Endothelial cell of umbilical vein (primary cell): ENCODE measurements around the gene HPX. TPM values are rescaled to one million over a fixed set of nuclear protein-coding genes. Genes with fewer than 3 reads are reported as not detected.

Experiments used
- BruUV-seq: library from RNA; stranded (reverse); fragments of 400-500 nt; replicated peaks from 2 replicates; lab custom pipeline; 2021; lab: Mats Ljungman, UMichigan
- CTCF ChIA-PET: fragments of 300-600, 350-600 bp; sonication (Branson Sonifier 250); formaldehyde crosslinking; loops from one replicate; lab custom pipeline; 2021; ENCODE audit warnings: antibody characterized with exemption, inconsistent platforms; lab: Charles Lee
- POLR2A ChIA-PET: fragments of 300-600, 350-600 bp; sonication (Branson Sonifier 250); formaldehyde crosslinking; loops from one replicate; lab custom pipeline; 2021; ENCODE audit warnings: antibody characterized with exemption, inconsistent platforms; lab: Charles Lee
- DNase-seq: peaks from one replicate; pipeline ENCODE4 v3.0.0-alpha.2; 2011; ENCODE audit warnings: low read depth, low spot score
- FAIRE-seq: peaks from 2 replicates; lab custom pipeline; 2011; peaks lifted over from hg19 to GRCh38; lab: Jason Lieb, UNC
- H2AFZ ChIP-seq: 2 replicates; pipeline ENCODE4 v1.6.0; 2012; ENCODE audit warnings: low read depth, low read length, control low read depth, inconsistent platforms
- H3K27ac ChIP-seq: 2 replicates; pipeline ENCODE4 v1.5.1; 2011; ENCODE audit warnings: low read depth, mild to moderate bottlenecking, control low read depth, low read length, moderate library complexity; ENCODE audit not compliant: insufficient read depth
- H3K27me3 ChIP-seq, 2 experiments: 2 replicates each; pipeline versions ENCODE4 v1.6.0 to v1.6.1; 2011; ENCODE audit warnings: low read length in 2 of 2, mixed read lengths in 1 of 2; ENCODE audit not compliant: control insufficient read depth in 2 of 2, insufficient read depth in 2 of 2
- H3K36me3 ChIP-seq, 2 experiments: 2 replicates in 1 of 2; 3 replicates in 1 of 2; pipeline ENCODE4 v1.5.1; 2011; ENCODE audit warnings: low read length in 2 of 2, mild to moderate bottlenecking in 1 of 2, moderate library complexity in 1 of 2; ENCODE audit not compliant: control insufficient read depth in 2 of 2, insufficient read depth in 2 of 2; ENCODE audit errors: extremely low read depth in 1 of 2
- H3K4me1 ChIP-seq: 3 replicates; pipeline ENCODE4 v1.5.1; 2011; ENCODE audit warnings: mild to moderate bottlenecking, low read length; ENCODE audit not compliant: control insufficient read depth, insufficient read depth; ENCODE audit errors: extremely low read depth
- H3K4me2 ChIP-seq: 2 replicates; pipeline ENCODE4 v1.6.1; 2011; ENCODE audit warnings: low read length, control low read depth, mixed read lengths; ENCODE audit not compliant: insufficient read depth
- H3K4me3 ChIP-seq, 3 experiments: fragments of 200-600 bp in 1 of 3; sonication (generic), shearing (Covaris generic) in 1 of 3; replicated peaks in 1 of 3; 2 replicates each; pipeline ENCODE4 v1.5.1; 2011 to 2016; ENCODE audit warnings: control low read depth in 3 of 3, low read length in 3 of 3, mild to moderate bottlenecking in 2 of 3, inconsistent platforms in 1 of 3, low read depth in 1 of 3, moderate library complexity in 1 of 3; ENCODE audit not compliant: insufficient read depth in 1 of 3
- H3K79me2 ChIP-seq: 2 replicates; pipeline ENCODE4 v1.6.0; 2012; ENCODE audit warnings: low read length, inconsistent platforms; ENCODE audit not compliant: control insufficient read depth, insufficient read depth
- H3K9ac ChIP-seq: replicated peaks from 2 replicates; pipeline ENCODE3; 2011; ENCODE audit warnings: low read length, control low read depth; ENCODE audit not compliant: insufficient read depth; ENCODE audit errors: extremely low read depth
- H3K9me1 ChIP-seq: replicated peaks from 3 replicates; pipeline ENCODE4 v1.6.0; 2011; ENCODE audit warnings: mild to moderate bottlenecking, low read length; ENCODE audit not compliant: control insufficient read depth, insufficient read depth; ENCODE audit errors: extremely low read depth
- H3K9me3 ChIP-seq: replicated peaks from 2 replicates; pipeline ENCODE4 v1.5.1; 2012; ENCODE audit warnings: low read length, inconsistent platforms; ENCODE audit not compliant: control insufficient read depth, insufficient read depth
- H4K20me1 ChIP-seq: replicated peaks from 2 replicates; pipeline ENCODE3; 2011; ENCODE audit warnings: mild to moderate bottlenecking, low read length; ENCODE audit not compliant: control insufficient read depth, insufficient read depth; ENCODE audit errors: extremely low read depth
- EZH2 ChIP-seq: IDR thresholded peaks from 2 replicates; pipeline ENCODE4 v1.6.1; 2012; ENCODE audit warnings: borderline replicate concordance, low read depth, mild to moderate bottlenecking, moderate library complexity, low read length, inconsistent platforms; ENCODE audit not compliant: severe bottlenecking
- FOS ChIP-seq: IDR thresholded peaks from 2 replicates; pipeline ENCODE4 v1.6.1; 2011; ENCODE audit warnings: mild to moderate bottlenecking, low read length, moderate library complexity, borderline replicate concordance; ENCODE audit not compliant: insufficient read depth
- GATA2 ChIP-seq: IDR thresholded peaks from 2 replicates; pipeline ENCODE4 v1.7.0; 2011; ENCODE audit warnings: low read depth, mild to moderate bottlenecking, moderate library complexity, mixed read lengths, low read length; ENCODE audit not compliant: insufficient read length, insufficient read depth
- JUN ChIP-seq: IDR thresholded peaks from 2 replicates; pipeline ENCODE4 v1.6.1; 2011; ENCODE audit warnings: borderline replicate concordance, low read depth; ENCODE audit not compliant: insufficient read length, insufficient read depth
- MYC ChIP-seq: IDR thresholded peaks from one replicate; pipeline ENCODE4 v1.6.1; 2011; ENCODE audit warnings: mild to moderate bottlenecking, low read depth, low read length
- POLR2A ChIP-seq: IDR thresholded peaks from 2 replicates; pipeline ENCODE4 v1.6.1; 2012; ENCODE audit warnings: low read depth, mild to moderate bottlenecking, control low read depth, low read length
- POLR2AphosphoS5 ChIP-seq: IDR thresholded peaks from 2 replicates; pipeline ENCODE4 v1.6.1; 2012; ENCODE audit warnings: low read depth, mild to moderate bottlenecking, control low read depth, low read length, moderate library complexity; ENCODE audit not compliant: insufficient read depth
- dilution Hi-C: fragments of 300-500 bp; cut with MboI; formaldehyde crosslinking; loops from one replicate; pipeline ENCODE4 v1.15.0; 2019; ENCODE audit warnings: low sequenced_read_pairs; ENCODE audit not compliant: extremely low pct_ligation_motif_present
- intact Hi-C: fragments of 100-400 bp; cut with micrococcal nuclease; formaldehyde crosslinking; loops from one replicate; pipeline ENCODE4 v1.10.0; 2022
- polyA plus RNA-seq, 4 experiments: library from polyadenylated mRNA; depleted of rRNA in 3 of 4; stranded (reverse) in 3 of 4; unstranded in 1 of 4; fragments of >200 nt; gene quantifications; 2 replicates each; pipeline versions ENCODE4 v1.2.1 to v1.2.3, GENCODE V29; 2011 to 2012; ENCODE audit warnings: missing spikeins in 1 of 4
- total RNA-seq: library from RNA; stranded (reverse); gene quantifications from 2 replicates; pipeline ENCODE4 v1.2.3, GENCODE V29; 2021
- TF ChIP-seq, protein P1 (sequence below), 2 donors: IDR thresholded peaks; 1 replicate in 1 of 2; 2 replicates in 1 of 2; pipeline ENCODE4 v1.5.1; 2011; ENCODE audit warnings: low read length in 2 of 2, mild to moderate bottlenecking in 2 of 2, moderate library complexity in 2 of 2, control low read depth in 1 of 2, inconsistent platforms in 1 of 2, low read depth in 1 of 2; ENCODE audit not compliant: insufficient read depth in 1 of 2; ENCODE audit errors: extremely low read depth in 1 of 2
- TF ChIP-seq, protein P2 (sequence below): IDR thresholded peaks from 2 replicates; pipeline ENCODE4 v1.6.1; 2011; ENCODE audit not compliant: insufficient read depth, insufficient read length

HPX gene
- total and polyA plus RNA-seq, 2 donors (not counting 3 experiments of a cell fraction or from before 2014, with no cell fraction given), result 1.3 to 1.5 TPM

- BruUV-seq, result no TSS peak
- dilution Hi-C loops, result no loop called here
Measured at GRCh38 chr11:6448574-6448973, 7.8 kb upstream of the HPX start.

More at GRCh38 chr11:6448574-6448973, 7.8 kb upstream of the HPX start:
- DNase-seq (no peak), FAIRE-seq (no peak)
- no peaks in the 10 kb centered on the region for H3K9me3 ChIP-seq
- POLR2A ChIA-PET, result no interaction called here
- H3K27me3 ChIP-seq, result no peaks in the 10 kb centered on the region
- no peak overlapping the region for H3K27ac ChIP-seq
- H3K79me2 ChIP-seq, result no peaks in the 10 kb centered on the region
- peaks cover 3 to 25% of the 10 kb centered on the region in 2 experiments for H3K36me3 ChIP-seq
- CTCF ChIA-PET, result interaction anchor here (0.8 to 4.7 kb wide), 5 partner anchors 8 to 82 kb away, joined by 3 to 28 read pairs (median 3); partner anchors contain the start of gene HPX
- H3K4me3 ChIP-seq, result no peak overlapping the region
- H3K4me1 ChIP-seq, result no peaks in the 10 kb centered on the region
- no peak overlapping the region for H3K9ac ChIP-seq
- H4K20me1 ChIP-seq, result no peaks in the 10 kb centered on the region
- no peak overlapping the region for H2AFZ ChIP-seq
- H3K4me2 ChIP-seq, result no peak overlapping the region
- intact Hi-C loops, result no loop called here
- H3K9me1 ChIP-seq, result no peaks in the 10 kb centered on the region
- TF ChIP-seq POLR2A (no peak), FOS (no peak), MYC (no peak), POLR2AphosphoS5 (no peak), JUN (no peak), GATA2 (no peak), EZH2 (no peak)
- TF ChIP-seq, protein P1, sequence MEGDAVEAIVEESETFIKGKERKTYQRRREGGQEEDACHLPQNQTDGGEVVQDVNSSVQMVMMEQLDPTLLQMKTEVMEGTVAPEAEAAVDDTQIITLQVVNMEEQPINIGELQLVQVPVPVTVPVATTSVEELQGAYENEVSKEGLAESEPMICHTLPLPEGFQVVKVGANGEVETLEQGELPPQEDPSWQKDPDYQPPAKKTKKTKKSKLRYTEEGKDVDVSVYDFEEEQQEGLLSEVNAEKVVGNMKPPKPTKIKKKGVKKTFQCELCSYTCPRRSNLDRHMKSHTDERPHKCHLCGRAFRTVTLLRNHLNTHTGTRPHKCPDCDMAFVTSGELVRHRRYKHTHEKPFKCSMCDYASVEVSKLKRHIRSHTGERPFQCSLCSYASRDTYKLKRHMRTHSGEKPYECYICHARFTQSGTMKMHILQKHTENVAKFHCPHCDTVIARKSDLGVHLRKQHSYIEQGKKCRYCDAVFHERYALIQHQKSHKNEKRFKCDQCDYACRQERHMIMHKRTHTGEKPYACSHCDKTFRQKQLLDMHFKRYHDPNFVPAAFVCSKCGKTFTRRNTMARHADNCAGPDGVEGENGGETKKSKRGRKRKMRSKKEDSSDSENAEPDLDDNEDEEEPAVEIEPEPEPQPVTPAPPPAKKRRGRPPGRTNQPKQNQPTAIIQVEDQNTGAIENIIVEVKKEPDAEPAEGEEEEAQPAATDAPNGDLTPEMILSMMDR (IDR thresholded peaks at IDR 0.05; ENCODE audit: extremely low read depth in 1 of 2, insufficient read depth in 1 of 2, low read depth in 1 of 2, low read length in 2 of 2), result no peak
- TF ChIP-seq, protein P2, sequence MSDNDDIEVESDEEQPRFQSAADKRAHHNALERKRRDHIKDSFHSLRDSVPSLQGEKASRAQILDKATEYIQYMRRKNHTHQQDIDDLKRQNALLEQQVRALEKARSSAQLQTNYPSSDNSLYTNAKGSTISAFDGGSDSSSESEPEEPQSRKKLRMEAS, result no peak
